ENCODE measurements around the gene ZHX3. TPM values are rescaled to one million over a fixed set of nuclear protein-coding genes. Genes with fewer than 3 reads are reported as not detected.
A peak's percentile ranks its signal among the peaks of the same experiment; 100 is the strongest.

The ZHX3 gene
- total and polyA plus RNA-seq, 2 of the 13 experiments (the other 11 are each of a cell fraction or from before 2014, with no cell fraction given) = 8.4 to 11.7 TPM

GRCh38 chr20:41352106-41352505, 34.6 kb upstream of the ZHX3 start:
- BruUV-seq (replicated peaks) = no TSS peak
- DNase-seq (ENCODE audit: low spot score) = no peak
- TF ChIP-seq KDM3A (CRISPR knock-in tag; IDR thresholded peaks at IDR 0.05; ENCODE audit: low read depth) = no peak
- TF ChIP-seq KLF15 (CRISPR knock-in tag; IDR thresholded peaks at IDR 0.05; ENCODE audit: borderline replicate concordance) = no peak
- TF ChIP-seq IKZF1 (IDR thresholded peaks at IDR 0.05) = no peak
- TF ChIP-seq ZNF576 (CRISPR knock-in tag; IDR thresholded peaks at IDR 0.05) = no peak
- TF ChIP-seq ZNF761 (CRISPR knock-in tag; conservative IDR thresholded peaks at IDR 0.05) = no peak
- TF ChIP-seq RBFOX2 (IDR thresholded peaks at IDR 0.05; ENCODE audit: low read depth, low read length) = no peak
- no peak for TF ChIP-seq KDM5B (CRISPR knock-in tag; IDR thresholded peaks at IDR 0.05; ENCODE audit: borderline replicate concordance)
- no peak for TF ChIP-seq ZNF232 (CRISPR knock-in tag; IDR thresholded peaks at IDR 0.05; ENCODE audit: borderline replicate concordance)
- TF ChIP-seq NPAS2 (CRISPR knock-in tag; IDR thresholded peaks at IDR 0.05; ENCODE audit: borderline replicate concordance) = no peak
- TF ChIP-seq THAP7 (CRISPR knock-in tag; IDR thresholded peaks at IDR 0.05) = peak; percentile 38; the same call in 1 of the 2 replicates
- no peak for TF ChIP-seq HNF1A (IDR thresholded peaks at IDR 0.05; ENCODE audit: low read depth)
- TF ChIP-seq HNF1A (CRISPR knock-in tag; IDR thresholded peaks at IDR 0.05; ENCODE audit: borderline replicate concordance) = no peak
- no peak for TF ChIP-seq ZNF816 (CRISPR knock-in tag; IDR thresholded peaks at IDR 0.05; ENCODE audit: borderline replicate concordance)
- TF ChIP-seq RFX3 (CRISPR knock-in tag; IDR thresholded peaks at IDR 0.05) = no peak
- TF ChIP-seq PLSCR1 (CRISPR knock-in tag; IDR thresholded peaks at IDR 0.05; ENCODE audit: borderline replicate concordance) = 0 out of 2 replicates have a peak, but pooled peaks have one; percentile 24
- no peak for FAIRE-seq
- no peaks in the 10 kb centered on the region for H4K20me1 ChIP-seq (ENCODE audit: insufficient read depth, low read length)
- CTCF ChIA-PET (ENCODE audit: low intra/inter-chr PET ratio, low total read pairs) = no interaction called here
- H3K27ac ChIP-seq (ENCODE audit: extremely low read length, insufficient read depth, low read length) = no peak overlapping the region
- POLR2A ChIA-PET = no interaction called here
- H3K27me3 ChIP-seq (ENCODE audit: control insufficient read depth in 1 of 2, insufficient read depth in 2 of 2, low read length in 2 of 2) = no peaks in the 10 kb centered on the region
- 90% methylated on average over 4 of the region's 4 CpGs for WGBS (ENCODE audit: low lambda C conversion rate)
- no peak overlapping the region for H3K9ac ChIP-seq (ENCODE audit: insufficient read depth, low read depth, low read length)
- H3K4me1 ChIP-seq (ENCODE audit: insufficient read depth, low read length) = no peaks in the 10 kb centered on the region
- H3K9me3 ChIP-seq (ENCODE audit: low read length) = no peaks in the 10 kb centered on the region
- peaks cover 11 to 29% of the 10 kb centered on the region in 2 experiments; a peak in 4 of 5 replicates for H3K36me3 ChIP-seq (replicated peaks in 1 of 2; ENCODE audit: control insufficient read depth in 1 of 2, insufficient read depth in 2 of 2, low read length in 2 of 2)
- no peak overlapping the region for H3K4me3 ChIP-seq (replicated peaks in 1 of 3; ENCODE audit: insufficient read depth in 1 of 3, low read depth in 2 of 3, low read length in 3 of 3)
- H2AFZ ChIP-seq (ENCODE audit: low read length) = no peak overlapping the region
- in situ Hi-C loops (cut with HindIII; ENCODE audit: extremely low pct_ligation_motif_present, low pct_unique_long_range_greater_than_20kb) = no loop called here
- intact Hi-C loops (cut with micrococcal nuclease; ENCODE audit: unreplicated experiment) = no loop called here
- H3K4me2 ChIP-seq (ENCODE audit: low read depth, low read length) = no peak overlapping the region
- H3K79me2 ChIP-seq (ENCODE audit: insufficient read depth, low read length) = no peaks in the 10 kb centered on the region
- ATAC-seq = peak; percentile 70
